HepG2 (cell line): ENCODE results near the gene STIM1. TPM values are rescaled to one million over a fixed set of nuclear protein-coding genes. Genes with fewer than 3 reads are reported as not detected.

Source experiments
- ATAC-seq: fragments of 200-7000 bp; cut with Tn5 transposase; 3 replicates; pipeline ENCODE4 v1.9.1; 2020; ENCODE audit warnings: mild to moderate bottlenecking, moderate library complexity
- BruUV-seq: library from RNA; stranded (reverse); fragments of 400-500 nt; replicated peaks from 2 replicates; lab custom pipeline; 2021; lab: Mats Ljungman, UMichigan
- CTCF ChIA-PET: fragments of 300-600 bp; formaldehyde crosslinking; extraction: SDS; loops from one replicate; lab custom pipeline; 2021; ENCODE audit warnings: low total read pairs, inconsistent platforms, low intra/inter-chr PET ratio; lab: Yijun Ruan, JAX
- POLR2A ChIA-PET: fragments of 350-600 bp; sonication (Branson Sonifier 250); formaldehyde crosslinking; loops from one replicate; lab custom pipeline; 2020; ENCODE audit warnings: antibody characterized with exemption, inconsistent platforms; lab: Yijun Ruan, JAX
- DNase-seq: peaks from one replicate; pipeline ENCODE4 v3.0.0-alpha.2; 2015; ENCODE audit warnings: low spot score
- FAIRE-seq: peaks from 3 replicates; lab custom pipeline; 2011; peaks lifted over from hg19 to GRCh38; lab: Jason Lieb, UNC
- H2AFZ ChIP-seq: one replicate; pipeline ENCODE4 v1.6.1; 2011; ENCODE audit warnings: low read length, inconsistent platforms
- H3K27ac ChIP-seq: fragments of 300-600 bp; 3 replicates; pipeline ENCODE4 v1.8.0; 2011; ENCODE audit warnings: mixed run types, mild to moderate bottlenecking, mixed read lengths, low read length, inconsistent platforms; ENCODE audit not compliant: insufficient read depth; ENCODE audit errors: extremely low read length
- H3K27me3 ChIP-seq, 2 experiments: fragments of 200-600 bp in 1 of 2; 2 replicates in 1 of 2; 3 replicates in 1 of 2; pipeline versions ENCODE4 v1.6.0 to v1.8.0; 2011; ENCODE audit warnings: low read length in 2 of 2, mild to moderate bottlenecking in 2 of 2, moderate library complexity in 2 of 2, inconsistent platforms in 1 of 2; ENCODE audit not compliant: insufficient read depth in 2 of 2, control insufficient read depth in 1 of 2
- H3K36me3 ChIP-seq, 2 experiments: fragments of 200-600 bp in 1 of 2; replicated peaks in 1 of 2; 2 replicates in 1 of 2; 3 replicates in 1 of 2; pipeline versions ENCODE4 v1.5.1 to v1.8.0; 2011; ENCODE audit warnings: low read length in 2 of 2, inconsistent platforms in 1 of 2; ENCODE audit not compliant: insufficient read depth in 2 of 2, control insufficient read depth in 1 of 2
- H3K4me1 ChIP-seq: 2 replicates; pipeline ENCODE4 v1.5.1; 2012; ENCODE audit warnings: low read length, inconsistent platforms; ENCODE audit not compliant: insufficient read depth
- H3K4me2 ChIP-seq: 2 replicates; pipeline ENCODE4 v1.6.0; 2011; ENCODE audit warnings: low read depth, low read length, inconsistent platforms
- H3K4me3 ChIP-seq, 3 experiments: fragments of 200-600 bp in 1 of 3; sonication (generic), shearing (Covaris generic) in 1 of 3; replicated peaks in 1 of 3; 2 replicates each; pipeline ENCODE4 v1.5.1; 2011 to 2016; ENCODE audit warnings: low read length in 3 of 3, inconsistent platforms in 2 of 3, low read depth in 2 of 3, mild to moderate bottlenecking in 2 of 3, control low read depth in 1 of 3, mixed read lengths in 1 of 3; ENCODE audit not compliant: insufficient read depth in 1 of 3
- H3K79me2 ChIP-seq: one replicate; pipeline ENCODE4 v1.6.1; 2011; ENCODE audit warnings: low read length, inconsistent platforms; ENCODE audit not compliant: insufficient read depth
- H3K9ac ChIP-seq: 2 replicates; pipeline ENCODE4 v1.6.0; 2011; ENCODE audit warnings: mild to moderate bottlenecking, low read depth, low read length, inconsistent platforms; ENCODE audit not compliant: insufficient read depth
- H3K9me3 ChIP-seq: 2 replicates; pipeline ENCODE4 v1.5.1; 2012; ENCODE audit warnings: mild to moderate bottlenecking, low read length
- H4K20me1 ChIP-seq: 2 replicates; pipeline ENCODE4 v1.6.0; 2011; ENCODE audit warnings: inconsistent platforms, mild to moderate bottlenecking, low read length, moderate library complexity; ENCODE audit not compliant: insufficient read depth
- BRCA1 ChIP-seq: sonication (generic); formaldehyde crosslinking; IDR thresholded peaks from 2 replicates; pipeline ENCODE4 v1.4.0; 2020; ENCODE audit warnings: missing genetic modification reagents
- HNRNPH1 ChIP-seq: fragments of 200-400 bp; formaldehyde crosslinking; optimal IDR thresholded peaks from 2 replicates; pipeline ENCODE3; 2017; ENCODE audit warnings: mild to moderate bottlenecking, low read depth, low read length
- NKX3-1 ChIP-seq: sonication (generic); formaldehyde crosslinking; IDR thresholded peaks from 2 replicates; pipeline ENCODE4 v1.5.0; 2020; ENCODE audit warnings: missing genetic modification reagents
- NR2F6 ChIP-seq, 2 experiments: IDR thresholded peaks; 2 replicates each; pipeline ENCODE4 v1.6.1; 2016; ENCODE audit warnings: antibody characterized with exemption in 1 of 2, mild to moderate bottlenecking in 1 of 2
- RFX3 ChIP-seq: IDR thresholded peaks from 2 replicates; pipeline ENCODE4 v1.6.1; 2016; ENCODE audit warnings: missing biosample characterization, missing genetic modification reagents
- SIN3B ChIP-seq: fragments of 150-350 bp; IDR thresholded peaks from 2 replicates; pipeline ENCODE4 v1.6.1; 2014; ENCODE audit warnings: low read length
- ZNF230 ChIP-seq: sonication (generic); formaldehyde crosslinking; IDR thresholded peaks from 2 replicates; pipeline ENCODE4 v1.4.0; 2020; ENCODE audit warnings: mild to moderate bottlenecking, missing genetic modification reagents
- ZNF382 ChIP-seq: sonication (generic); formaldehyde crosslinking; IDR thresholded peaks from 2 replicates; pipeline ENCODE4 v1.5.0; 2020; ENCODE audit warnings: missing genetic modification reagents, mild to moderate bottlenecking, borderline replicate concordance
- ZNF460 ChIP-seq: sonication (generic); formaldehyde crosslinking; IDR thresholded peaks from 2 replicates; pipeline ENCODE4 v1.5.1; 2020; ENCODE audit warnings: missing genetic modification reagents, mild to moderate bottlenecking, borderline replicate concordance
- ZNF547 ChIP-seq: sonication (generic); formaldehyde crosslinking; IDR thresholded peaks from 2 replicates; pipeline ENCODE4 v1.5.1; 2020; ENCODE audit warnings: mild to moderate bottlenecking, missing genetic modification reagents
- ZNF713 ChIP-seq: sonication (generic); formaldehyde crosslinking; IDR thresholded peaks from 2 replicates; pipeline ENCODE4 v1.4.0; 2020; ENCODE audit warnings: mild to moderate bottlenecking, missing genetic modification reagents
- ZNF775 ChIP-seq: sonication (generic); formaldehyde crosslinking; IDR thresholded peaks from 2 replicates; pipeline ENCODE4 v1.4.0; 2020; ENCODE audit warnings: missing genetic modification reagents, mild to moderate bottlenecking, moderate library complexity, borderline replicate concordance
- ZSCAN29 ChIP-seq: sonication (generic); formaldehyde crosslinking; conservative IDR thresholded peaks from 2 replicates; pipeline ENCODE4 v1.4.0; 2020; ENCODE audit warnings: mild to moderate bottlenecking, missing genetic modification reagents
- WGBS: methylation state at CpG from one replicate; pipeline ENCODE4 v1.1.6; 2017; ENCODE audit warnings: low lambda C conversion rate; 5-methylcytosine and 5-hydroxymethylcytosine counted together
- in situ Hi-C: cut with HindIII; loops from 2 replicates; pipeline ENCODE4 v1.10.0; 2017; ENCODE audit warnings: low pct_unique_long_range_greater_than_20kb; ENCODE audit not compliant: extremely low pct_ligation_motif_present
- intact Hi-C: fragments of 100-400 bp; cut with micrococcal nuclease; formaldehyde crosslinking; loops from one replicate; pipeline ENCODE4 v1.10.0; 2022; ENCODE audit not compliant: unreplicated experiment
- polyA plus RNA-seq, 8 experiments: library from polyadenylated mRNA; depleted of rRNA in 3 of 8; stranded (reverse) in 7 of 8; unstranded in 1 of 8; fragments of >200 nt; fragmentation: Illumina TruSeq in 4 of 8; extraction: Trizol in 4 of 8; gene quantifications; 2 replicates each; pipeline versions ENCODE4 v1.2.1 to v1.2.3, GENCODE V29; 2011 to 2016; ENCODE audit warnings: low read depth in 4 of 8, missing spikeins in 1 of 8, mixed read lengths in 1 of 8; ENCODE audit not compliant: insufficient read depth in 1 of 8
- total RNA-seq, 5 experiments: library from RNA; depleted of rRNA; stranded (reverse); fragments of >200 nt; fragmentation: Illumina TruSeq; extraction: Trizol; gene quantifications; 2 replicates each; pipeline ENCODE4 v1.2.3, GENCODE V29; 2016; ENCODE audit warnings: low read depth in 1 of 5
- TF ChIP-seq, protein P1 (sequence below): fragments of 450-650 bp; IDR thresholded peaks from 2 replicates; pipeline ENCODE4 v1.6.1; 2016
- TF ChIP-seq, protein P2 (sequence below): sonication (generic); formaldehyde crosslinking; IDR thresholded peaks from 2 replicates; pipeline ENCODE4 v1.4.0; 2020; ENCODE audit warnings: missing genetic modification reagents
- TF ChIP-seq, protein P3 (sequence below): sonication (generic); formaldehyde crosslinking; IDR thresholded peaks from 2 replicates; pipeline ENCODE4 v1.5.0; 2020; ENCODE audit warnings: mild to moderate bottlenecking, low read depth, missing genetic modification reagents, borderline replicate concordance
- TF ChIP-seq, protein P4 (sequence below): sonication (generic); formaldehyde crosslinking; IDR thresholded peaks from 2 replicates; pipeline ENCODE4 v1.4.0; 2020; ENCODE audit warnings: missing genetic modification reagents

STIM1 gene
- total and polyA plus RNA-seq, 2 of the 13 experiments (the other 11 are each of a cell fraction or from before 2014, with no cell fraction given): 19.2 to 28.5 TPM

DNA sequence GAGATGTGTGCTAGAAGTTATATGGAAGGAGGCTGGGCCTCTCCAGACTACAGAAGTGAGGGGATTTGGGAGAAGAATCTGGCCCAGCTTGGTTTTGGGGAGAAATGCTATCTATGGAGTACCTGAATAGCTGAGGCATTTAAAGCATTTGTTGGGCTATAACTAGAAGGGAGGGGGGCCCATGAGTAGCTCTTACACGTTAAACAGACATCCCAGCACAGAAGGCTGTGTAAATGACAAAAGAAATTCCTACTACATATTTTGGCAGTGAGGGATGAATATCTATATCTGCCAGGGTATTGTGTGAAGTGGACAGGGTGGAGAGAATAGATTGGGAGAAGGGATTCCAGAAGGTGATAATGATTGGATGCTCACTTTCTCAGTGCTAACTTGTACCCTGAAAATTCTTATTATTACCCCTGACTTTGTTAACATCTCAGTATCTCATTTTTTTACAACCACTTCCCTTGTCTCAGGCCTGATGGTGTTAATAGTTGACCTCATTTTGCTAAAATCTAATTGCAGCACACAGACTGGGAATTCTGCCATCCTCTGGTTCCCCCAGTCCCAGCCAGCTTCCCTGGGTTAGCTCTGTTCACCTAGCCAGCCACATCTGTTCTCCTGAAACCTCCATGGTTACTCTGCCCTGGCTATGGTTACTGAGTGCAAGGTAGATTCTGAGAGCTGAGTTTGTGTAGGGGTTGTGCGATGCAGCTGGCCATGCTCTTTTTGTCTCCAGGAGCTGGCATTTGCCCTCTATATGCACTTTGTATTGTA lies 210.3 kb downstream of the STIM1 start:
- H3K4me1 ChIP-seq: peaks cover 3% of the 10 kb centered on the region
- H3K79me2 ChIP-seq: no peaks in the 10 kb centered on the region
- no peak overlapping the region for H2AFZ ChIP-seq
- CTCF ChIA-PET: no interaction called here
- H3K27me3 ChIP-seq: no peaks in the 10 kb centered on the region
- no peak overlapping the region for H3K4me2 ChIP-seq
- H3K9ac ChIP-seq: no peak overlapping the region
- no peaks in the 10 kb centered on the region for H4K20me1 ChIP-seq
- no TSS peak for BruUV-seq
- POLR2A ChIA-PET: interaction anchor here (2.3 kb wide), 1 partner anchor 211 kb away, joined by 6 read pairs; the partner anchor contains the start of gene STIM1
- no peak for DNase-seq
- intact Hi-C loops: no loop called here
- no peak for FAIRE-seq
- no peak for TF ChIP-seq BRCA1 (CRISPR knock-in tag)
- TF ChIP-seq, protein P1, sequence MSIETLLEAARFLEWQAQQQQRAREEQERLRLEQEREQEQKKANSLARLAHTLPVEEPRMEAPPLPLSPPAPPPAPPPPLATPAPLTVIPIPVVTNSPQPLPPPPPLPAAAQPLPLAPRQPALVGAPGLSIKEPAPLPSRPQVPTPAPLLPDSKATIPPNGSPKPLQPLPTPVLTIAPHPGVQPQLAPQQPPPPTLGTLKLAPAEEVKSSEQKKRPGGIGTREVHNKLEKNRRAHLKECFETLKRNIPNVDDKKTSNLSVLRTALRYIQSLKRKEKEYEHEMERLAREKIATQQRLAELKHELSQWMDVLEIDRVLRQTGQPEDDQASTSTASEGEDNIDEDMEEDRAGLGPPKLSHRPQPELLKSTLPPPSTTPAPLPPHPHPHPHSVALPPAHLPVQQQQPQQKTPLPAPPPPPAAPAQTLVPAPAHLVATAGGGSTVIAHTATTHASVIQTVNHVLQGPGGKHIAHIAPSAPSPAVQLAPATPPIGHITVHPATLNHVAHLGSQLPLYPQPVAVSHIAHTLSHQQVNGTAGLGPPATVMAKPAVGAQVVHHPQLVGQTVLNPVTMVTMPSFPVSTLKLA: no peak
- no peak for TF ChIP-seq SIN3B
- no peak for TF ChIP-seq ZNF547 (CRISPR knock-in tag)
- no peak for TF ChIP-seq HNRNPH1
- TF ChIP-seq NKX3-1 (CRISPR knock-in tag): no peak
- TF ChIP-seq ZNF775 (CRISPR knock-in tag): no peak
- no peak for TF ChIP-seq ZSCAN29
- no peak for TF ChIP-seq ZNF713 (CRISPR knock-in tag)
- TF ChIP-seq, protein P2, sequence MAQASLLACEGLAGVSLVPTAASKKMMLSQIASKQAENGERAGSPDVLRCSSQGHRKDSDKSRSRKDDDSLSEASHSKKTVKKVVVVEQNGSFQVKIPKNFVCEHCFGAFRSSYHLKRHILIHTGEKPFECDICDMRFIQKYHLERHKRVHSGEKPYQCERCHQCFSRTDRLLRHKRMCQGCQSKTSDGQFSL: no peak
- TF ChIP-seq, protein P3, sequence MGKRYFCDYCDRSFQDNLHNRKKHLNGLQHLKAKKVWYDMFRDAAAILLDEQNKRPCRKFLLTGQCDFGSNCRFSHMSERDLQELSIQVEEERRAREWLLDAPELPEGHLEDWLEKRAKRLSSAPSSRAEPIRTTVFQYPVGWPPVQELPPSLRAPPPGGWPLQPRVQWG (CRISPR knock-in tag): no peak
- TF ChIP-seq ZNF460: no peak
- no peak for TF ChIP-seq ZNF382 (CRISPR knock-in tag)
- TF ChIP-seq, protein P4, sequence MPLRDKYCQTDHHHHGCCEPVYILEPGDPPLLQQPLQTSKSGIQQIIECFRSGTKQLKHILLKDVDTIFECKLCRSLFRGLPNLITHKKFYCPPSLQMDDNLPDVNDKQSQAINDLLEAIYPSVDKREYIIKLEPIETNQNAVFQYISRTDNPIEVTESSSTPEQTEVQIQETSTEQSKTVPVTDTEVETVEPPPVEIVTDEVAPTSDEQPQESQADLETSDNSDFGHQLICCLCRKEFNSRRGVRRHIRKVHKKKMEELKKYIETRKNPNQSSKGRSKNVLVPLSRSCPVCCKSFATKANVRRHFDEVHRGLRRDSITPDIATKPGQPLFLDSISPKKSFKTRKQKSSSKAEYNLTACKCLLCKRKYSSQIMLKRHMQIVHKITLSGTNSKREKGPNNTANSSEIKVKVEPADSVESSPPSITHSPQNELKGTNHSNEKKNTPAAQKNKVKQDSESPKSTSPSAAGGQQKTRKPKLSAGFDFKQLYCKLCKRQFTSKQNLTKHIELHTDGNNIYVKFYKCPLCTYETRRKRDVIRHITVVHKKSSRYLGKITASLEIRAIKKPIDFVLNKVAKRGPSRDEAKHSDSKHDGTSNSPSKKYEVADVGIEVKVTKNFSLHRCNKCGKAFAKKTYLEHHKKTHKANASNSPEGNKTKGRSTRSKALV (CRISPR knock-in tag): no peak
- no peak for TF ChIP-seq RFX3 (CRISPR knock-in tag)
- TF ChIP-seq ZNF230 (CRISPR knock-in tag): no peak
- TF ChIP-seq NR2F6 (IDR thresholded peaks at IDR 0.05): no peak
- no peak for TF ChIP-seq NR2F6 (CRISPR knock-in tag; IDR thresholded peaks at IDR 0.05)
- H3K4me3 ChIP-seq: no peak overlapping the region
- in situ Hi-C loops: loop anchor here (10.0 kb wide), 1 partner anchor 111 kb away; no protein-coding TSS in a partner anchor
- WGBS: 100% methylated on average over 2 of the region's 2 CpGs
- H3K9me3 ChIP-seq: no peaks in the 10 kb centered on the region
- H3K27ac ChIP-seq: no peak overlapping the region
- peaks cover 4 to 15% of the 10 kb centered on the region in 2 experiments; a peak in 3 of 5 replicates for H3K36me3 ChIP-seq
- ATAC-seq: no peak
